Psoas muscle (tissue), 8 donors: Measurements from ENCODE around the gene COL23A1. TPM values are rescaled to one million over a fixed set of nuclear protein-coding genes. Genes with fewer than 3 reads are reported as not detected.

Experiments
- ATAC-seq, 4 donors: fragments of 200-7000 bp; cut with Tn5 transposase; one replicate each; pipeline ENCODE4 v1.9.1; 2020; ENCODE audit warnings: moderate library complexity in 3 of 4, mild to moderate bottlenecking in 2 of 4
- DNase-seq, 2 donors: peaks; one replicate each; pipeline ENCODE4 v3.0.0-alpha.2; 2020
- H3K27ac ChIP-seq: fragments of 200-600 bp; one replicate; pipeline ENCODE4 v1.8.0; 2022
- H3K27me3 ChIP-seq, 3 donors: fragments of 200-600 bp in 1 of 3; one replicate each; pipeline versions ENCODE4 v1.6.1 to v1.8.0; 2013 to 2022; ENCODE audit warnings: low read length in 2 of 3, mild to moderate bottlenecking in 2 of 3, moderate library complexity in 1 of 3; ENCODE audit not compliant: insufficient read depth in 3 of 3
- H3K36me3 ChIP-seq, 2 donors: fragments of 200-600 bp in 1 of 2; one replicate each; pipeline versions ENCODE4 v1.6.1 to v1.8.0; 2013 to 2022; ENCODE audit warnings: low read depth in 1 of 2, mild to moderate bottlenecking in 1 of 2, moderate library complexity in 1 of 2; ENCODE audit not compliant: insufficient read depth in 1 of 2
- H3K4me1 ChIP-seq: fragments of 200-600 bp; one replicate; pipeline ENCODE4 v1.8.0; 2022
- H3K4me3 ChIP-seq: fragments of 200-600 bp; one replicate; pipeline ENCODE4 v1.8.0; 2022; ENCODE audit warnings: mild to moderate bottlenecking
- H3K9me3 ChIP-seq: fragments of 200-600 bp; one replicate; pipeline ENCODE4 v1.8.0; 2022
- WGBS, 3 donors: extraction: QIAGEN DNeasy Blood & Tissue Kit; methylation state at CpG; one replicate each; pipeline versions ENCODE4 v1.1.6 to v1.1.7; 2013; 5-methylcytosine and 5-hydroxymethylcytosine counted together
- intact Hi-C, 2 donors: fragments of 100-400 bp; cut with DNase I; formaldehyde crosslinking; loops; one replicate each; pipeline versions ENCODE4 v1.11.0 to v1.14.2; 2022
- polyA plus RNA-seq, 3 donors: library from polyadenylated mRNA; stranded (reverse); fragments of 200-250 nt; gene quantifications; one replicate each; pipeline ENCODE4 v1.2.3, GENCODE V29; 2013
- total RNA-seq, 4 donors: library from RNA; stranded (reverse); fragmentation: NEBNext Ultra II Directional in 2 of 4; extraction: Animal tissue kit (Norgen Biotek cat#: 25700) in 2 of 4; gene quantifications; one replicate each; pipeline versions ENCODE4 v1.2.1 to v1.2.4, GENCODE V29; 2021 to 2023
- TF ChIP-seq, protein P1 (sequence below): fragments of 200-600 bp; IDR thresholded peaks from one replicate; pipeline ENCODE4 v1.8.0; 2022; ENCODE audit warnings: antibody characterized with exemption
- donor health status: healthy with polysubstance abuse.
- donor health status: DM: no; HTN: no; CAD: no; lungs with moderate emphysema.
- donor health status: Bipolar disorder and iron deficiency.
- donor health status: healthy.
- donor health status: DM: yes; HTN: yes; CAD: no.
- donor health status: DM: no; HTN: no; CAD: no.
- donor health status: DM: no; HTN: no; CAD: no.
- donor health status: DM: yes; HTN: yes; CAD: no.

COL23A1 gene
- total and polyA plus RNA-seq, 7 donors, result 0.66 to 3.0 (median 1.2) TPM

DNA sequence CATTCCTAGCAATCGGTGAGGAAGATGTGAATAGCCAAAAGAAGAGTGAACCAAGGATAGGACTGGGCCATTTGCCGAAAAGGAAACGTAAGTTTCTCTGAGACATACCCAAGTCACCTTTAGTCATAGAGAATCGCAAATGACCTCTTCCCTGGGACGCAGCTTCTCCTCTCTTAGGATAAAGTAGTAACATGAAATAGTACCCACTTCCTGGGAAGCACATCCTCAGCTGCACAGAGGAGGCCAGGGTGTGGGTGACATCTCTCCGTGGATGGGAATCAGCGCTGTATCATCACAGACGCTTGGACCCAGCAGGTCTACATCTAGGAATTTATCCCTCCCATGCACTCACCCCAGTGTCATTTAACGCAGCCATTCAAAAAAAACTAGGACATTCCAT lies 236.7 kb downstream of the COL23A1 start:
- Histone ChIP-seq H3K27me3 (peaks cover 0 to 9% (median 1%) of the 10 kb centered on the region in 3 donors), H3K9me3 (no peaks in the 10 kb centered on the region), H3K4me1 (no peaks in the 10 kb centered on the region), H3K4me3 (no peak overlapping the region), H3K36me3 (no peaks in the 10 kb centered on the region), H3K27ac (no peak overlapping the region)
- TF ChIP-seq, protein P1, sequence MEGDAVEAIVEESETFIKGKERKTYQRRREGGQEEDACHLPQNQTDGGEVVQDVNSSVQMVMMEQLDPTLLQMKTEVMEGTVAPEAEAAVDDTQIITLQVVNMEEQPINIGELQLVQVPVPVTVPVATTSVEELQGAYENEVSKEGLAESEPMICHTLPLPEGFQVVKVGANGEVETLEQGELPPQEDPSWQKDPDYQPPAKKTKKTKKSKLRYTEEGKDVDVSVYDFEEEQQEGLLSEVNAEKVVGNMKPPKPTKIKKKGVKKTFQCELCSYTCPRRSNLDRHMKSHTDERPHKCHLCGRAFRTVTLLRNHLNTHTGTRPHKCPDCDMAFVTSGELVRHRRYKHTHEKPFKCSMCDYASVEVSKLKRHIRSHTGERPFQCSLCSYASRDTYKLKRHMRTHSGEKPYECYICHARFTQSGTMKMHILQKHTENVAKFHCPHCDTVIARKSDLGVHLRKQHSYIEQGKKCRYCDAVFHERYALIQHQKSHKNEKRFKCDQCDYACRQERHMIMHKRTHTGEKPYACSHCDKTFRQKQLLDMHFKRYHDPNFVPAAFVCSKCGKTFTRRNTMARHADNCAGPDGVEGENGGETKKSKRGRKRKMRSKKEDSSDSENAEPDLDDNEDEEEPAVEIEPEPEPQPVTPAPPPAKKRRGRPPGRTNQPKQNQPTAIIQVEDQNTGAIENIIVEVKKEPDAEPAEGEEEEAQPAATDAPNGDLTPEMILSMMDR, result no peak
- WGBS, 3 donors, result 90 to 93% (median 91%) methylated on average over 9 of the region's 9 CpGs
- ATAC-seq, result no peak
- DNase-seq, result no peak
- intact Hi-C loops, result no loop called here

DNA sequence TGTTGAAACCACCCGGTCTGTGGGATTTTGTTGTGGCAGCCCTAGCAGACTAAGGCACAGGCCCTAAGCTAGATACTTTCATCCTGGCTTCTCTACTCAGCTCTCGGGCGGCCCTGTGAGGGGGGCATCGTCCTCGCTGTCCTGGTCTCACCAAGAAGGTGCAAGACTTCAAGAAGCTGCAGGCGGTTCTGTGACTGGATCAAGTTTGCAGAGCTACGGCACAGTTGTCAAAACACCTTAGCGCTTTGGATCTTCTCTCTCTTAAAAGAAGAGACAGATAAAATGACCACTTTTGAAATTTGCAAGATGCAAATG lies 238.2 kb downstream of the COL23A1 start:
- Histone ChIP-seq H3K9me3 (no peaks in the 10 kb centered on the region), H3K27me3 (peaks cover 0 to 9% (median 1%) of the 10 kb centered on the region in 3 donors), H3K36me3 (no peaks in the 10 kb centered on the region), H3K4me3 (no peak overlapping the region), H3K27ac (no peak overlapping the region), H3K4me1 (no peaks in the 10 kb centered on the region)
- ATAC-seq (no peak), DNase-seq (peak in 1 of 2 donors; percentile 23)
- intact Hi-C loops, result no loop called here
- TF ChIP-seq, protein P1, result no peak
- 95 to 97% (median 96%) methylated on average over 8 of the region's 8 CpGs for WGBS, 3 donors

DNA sequence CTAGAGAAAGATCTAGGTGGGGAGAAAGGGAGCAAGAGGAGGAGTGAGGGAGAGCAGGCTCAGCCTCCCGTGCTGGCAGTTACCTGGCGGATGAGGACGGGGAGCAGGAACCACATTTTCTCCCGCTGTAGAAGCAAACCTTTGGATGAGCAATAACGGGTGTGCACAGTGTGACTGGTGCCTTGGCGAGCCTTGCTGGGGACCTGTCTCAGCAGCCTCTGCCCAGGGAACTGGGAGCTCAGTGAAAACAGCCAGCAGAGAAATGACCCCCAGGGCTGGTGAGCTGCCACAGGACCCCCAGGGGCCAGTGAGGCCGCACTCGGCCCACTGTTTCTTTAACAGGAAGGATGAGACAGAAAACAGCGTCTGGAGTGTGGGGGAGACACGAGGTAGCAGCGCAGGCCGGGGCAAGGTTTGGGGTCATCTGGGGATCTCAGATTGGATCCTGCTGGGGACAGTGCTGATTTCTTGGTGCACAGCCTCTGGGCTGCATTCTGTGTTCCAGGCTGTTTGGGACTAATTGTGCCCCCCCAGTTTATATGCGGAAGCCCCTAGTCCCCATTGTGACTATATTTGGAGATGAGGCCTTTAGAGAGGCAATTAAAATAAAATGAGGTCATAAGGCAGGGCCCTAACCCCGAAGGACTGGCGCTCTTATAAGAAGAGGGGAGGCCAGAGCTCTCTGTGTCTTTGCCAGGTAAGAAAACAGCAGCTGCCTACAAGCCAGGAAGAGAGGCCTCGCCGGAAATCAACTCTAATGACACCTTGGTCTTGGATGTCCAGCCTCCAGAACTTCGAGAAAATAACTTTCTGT lies 238.8 kb downstream of the COL23A1 start:
- DNase-seq (peak in 1 of 2 donors; percentile 26), ATAC-seq (no peak)
- Histone ChIP-seq H3K9me3 (no peaks in the 10 kb centered on the region), H3K27ac (no peak overlapping the region), H3K4me1 (no peaks in the 10 kb centered on the region), H3K27me3 (peaks cover 0 to 4% (median 1%) of the 10 kb centered on the region in 3 donors), H3K36me3 (no peaks in the 10 kb centered on the region), H3K4me3 (no peak overlapping the region)
- 83 to 87% (median 86%) methylated on average over 18 of the region's 18 CpGs for WGBS, 3 donors
- TF ChIP-seq, protein P1, result no peak
- intact Hi-C loops, result no loop called here

DNA sequence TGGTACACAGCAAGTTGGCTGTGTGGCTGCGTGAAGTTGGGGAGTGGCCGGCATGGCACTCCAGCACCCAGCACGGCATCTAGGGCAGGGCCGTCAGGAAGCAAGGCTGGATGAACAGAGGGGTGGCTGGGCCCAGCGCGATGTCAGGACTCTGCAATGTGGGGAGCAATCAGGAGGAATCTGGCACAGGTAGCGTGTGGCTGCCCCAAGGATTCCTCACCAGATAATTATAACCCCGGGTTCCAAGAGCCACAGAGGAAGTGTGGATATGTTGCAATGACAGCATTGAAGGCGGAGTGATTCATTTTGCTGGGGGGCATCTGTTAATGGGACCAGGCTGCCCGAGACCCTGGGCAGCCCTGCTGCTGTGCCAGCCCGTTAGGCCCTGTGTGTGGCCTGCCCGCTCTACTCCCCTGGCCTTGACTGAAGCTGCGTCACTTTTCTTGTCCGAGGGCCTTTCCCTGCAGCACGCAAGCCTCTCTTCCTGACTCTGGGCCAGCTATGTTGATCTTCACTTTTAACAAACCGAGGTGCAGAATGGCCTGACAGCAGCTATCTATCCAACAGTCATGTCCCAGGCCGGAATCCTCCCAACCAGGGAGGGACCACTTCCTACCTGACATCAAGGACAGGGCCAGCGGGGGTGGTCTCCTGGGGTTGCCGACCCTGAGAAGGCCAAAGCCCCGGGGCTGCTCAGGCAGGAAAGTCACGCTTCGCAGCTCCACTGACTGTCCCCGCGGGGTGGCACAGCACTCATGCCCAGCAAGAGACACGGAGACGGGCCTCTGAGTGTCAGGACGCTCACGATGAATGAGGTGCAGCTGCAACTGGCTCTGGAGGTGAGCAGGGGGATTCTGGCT lies 239.6 kb downstream of the COL23A1 start:
- peak in 1 of 2 donors; percentile 29 for DNase-seq
- H3K27me3 ChIP-seq, result no peaks in the 10 kb centered on the region
- H3K9me3 ChIP-seq, result no peaks in the 10 kb centered on the region
- intact Hi-C loops, result no loop called here
- H3K4me1 ChIP-seq, result no peaks in the 10 kb centered on the region
- no peaks in the 10 kb centered on the region for H3K36me3 ChIP-seq
- ATAC-seq, result peak in 2 of 4 donors; percentile 64 to 68
- TF ChIP-seq, protein P1, result no peak
- H3K27ac ChIP-seq, result no peak overlapping the region
- no peak overlapping the region for H3K4me3 ChIP-seq
- 85 to 88% (median 86%) methylated on average over 28 of the region's 28 CpGs for WGBS, 3 donors
